ENCODE measurements around the gene TIGD1.

The TIGD1 gene

DNA sequence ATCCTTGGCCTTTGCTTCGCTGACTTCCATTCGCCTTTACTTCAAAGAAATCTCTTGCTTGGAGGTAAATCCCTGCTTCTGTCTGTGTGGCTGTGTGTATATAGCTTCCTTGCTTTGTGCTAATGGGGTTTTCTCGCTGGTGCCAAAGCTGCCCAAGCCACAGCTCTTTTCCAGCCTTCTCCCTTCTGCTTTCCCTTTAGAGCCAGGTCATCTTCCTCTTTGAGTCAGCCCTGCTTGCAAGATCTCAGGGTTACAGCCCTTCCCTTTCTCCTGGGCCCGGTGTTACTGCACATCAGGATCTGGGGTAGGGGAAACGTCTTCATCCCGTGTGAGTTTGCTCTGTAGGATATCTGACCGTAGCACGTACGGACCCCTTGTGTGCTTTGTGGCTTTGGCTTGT lies 19.2 kb upstream of the TIGD1 start:
- DNase-seq: no peak

DNA sequence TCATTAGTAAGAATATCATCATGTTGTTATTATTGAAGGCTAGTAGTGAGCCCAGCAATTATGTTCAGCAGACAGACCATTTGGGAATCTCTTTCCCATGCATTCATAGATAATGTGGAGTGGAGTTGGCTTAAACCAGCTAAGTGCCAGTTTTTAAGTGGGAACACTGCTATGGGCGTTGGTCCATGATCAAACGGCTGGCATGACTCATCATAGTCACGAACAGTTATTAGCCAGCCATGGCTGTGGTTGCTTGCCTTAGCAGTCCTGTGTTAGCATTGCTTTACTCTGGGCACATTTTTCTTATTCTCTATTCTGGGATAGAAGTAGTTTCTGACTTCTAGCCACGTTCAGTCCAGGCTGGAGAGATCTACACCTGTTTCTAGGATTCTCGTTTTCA lies 17.8 kb upstream of the TIGD1 start:
- no peak for DNase-seq

GRCh38 chr2:232567721-232568120 lies 17.4 kb upstream of the TIGD1 start:
- no peak for DNase-seq

- DNase-seq: no peak
Measured at GRCh38 chr2:232563580-232563979, 13.2 kb upstream of the TIGD1 start.

DNA sequence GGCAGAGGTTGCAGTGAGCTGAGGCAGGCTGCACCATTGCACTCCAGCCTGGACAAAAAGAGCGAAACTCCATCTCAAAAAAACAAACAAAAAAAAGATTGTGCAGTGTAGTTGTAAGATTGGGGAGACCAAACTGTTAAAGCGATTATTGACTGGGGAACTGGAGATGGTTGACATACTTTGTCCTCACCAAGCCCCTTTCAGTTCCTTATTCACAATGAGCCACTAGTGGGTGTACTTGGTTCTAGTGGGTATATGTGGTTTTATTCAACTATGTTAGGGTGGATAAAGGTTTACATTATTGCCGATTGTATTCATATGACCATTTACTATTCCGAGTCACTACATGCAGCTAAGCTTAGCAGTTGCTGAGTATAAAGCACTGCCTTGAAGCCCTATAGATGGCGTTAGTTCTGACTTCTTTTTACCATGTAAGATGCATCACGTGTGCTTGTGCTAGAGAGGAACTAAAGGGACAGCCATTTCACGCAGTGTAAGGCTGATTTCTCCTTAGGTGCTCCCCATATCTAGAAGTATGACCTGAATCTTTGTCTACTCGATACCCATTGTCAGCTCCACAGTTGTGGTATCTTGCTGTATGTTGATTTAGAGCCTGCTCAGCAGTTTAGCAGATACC lies 12.3 kb upstream of the TIGD1 start:
- no peak for DNase-seq

DNA sequence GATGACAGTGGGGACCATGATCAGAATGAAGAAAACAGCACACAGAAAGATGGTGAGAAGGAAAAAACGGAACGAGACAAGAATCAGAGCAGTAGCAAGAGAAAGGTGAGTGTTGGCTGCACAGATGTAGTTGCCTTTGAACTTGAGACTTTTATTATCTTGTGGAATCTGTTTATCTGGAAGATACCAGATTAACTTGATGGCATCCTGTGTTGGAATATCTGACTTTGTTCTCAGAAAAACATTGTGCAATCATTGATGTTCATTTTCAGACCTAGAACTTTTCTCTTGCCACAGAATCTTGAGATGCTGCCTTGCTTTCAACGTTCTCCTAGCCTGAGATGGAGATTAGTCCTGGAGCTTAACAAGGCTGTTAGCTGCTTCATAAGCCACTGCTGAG lies 6.1 kb upstream of the TIGD1 start:
- DNase-seq: no peak

GRCh38 chr2:232551776-232552175 lies 1.4 kb upstream of the TIGD1 start:
- DNase-seq: no peak

DNA sequence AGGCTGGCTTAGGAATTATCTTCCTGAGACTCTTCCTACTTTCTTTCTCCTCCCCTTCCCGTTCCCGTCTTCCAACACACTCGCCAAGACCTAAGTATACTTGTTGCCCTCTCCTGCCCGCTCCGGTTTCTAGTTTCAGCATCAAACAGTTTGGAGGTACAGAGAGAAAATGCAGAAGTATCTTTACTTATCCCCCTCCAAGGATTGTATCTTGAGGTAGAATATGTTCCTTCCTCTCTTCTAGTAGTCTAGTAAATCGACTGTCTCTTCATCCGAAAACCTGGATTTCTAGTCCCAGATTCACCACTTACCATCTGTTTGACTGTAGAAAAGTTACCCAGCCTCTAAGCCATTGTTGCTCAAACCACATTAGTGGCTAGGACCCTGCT lies 887 bp upstream of the TIGD1 start:
- DNase-seq: no peak

DNA sequence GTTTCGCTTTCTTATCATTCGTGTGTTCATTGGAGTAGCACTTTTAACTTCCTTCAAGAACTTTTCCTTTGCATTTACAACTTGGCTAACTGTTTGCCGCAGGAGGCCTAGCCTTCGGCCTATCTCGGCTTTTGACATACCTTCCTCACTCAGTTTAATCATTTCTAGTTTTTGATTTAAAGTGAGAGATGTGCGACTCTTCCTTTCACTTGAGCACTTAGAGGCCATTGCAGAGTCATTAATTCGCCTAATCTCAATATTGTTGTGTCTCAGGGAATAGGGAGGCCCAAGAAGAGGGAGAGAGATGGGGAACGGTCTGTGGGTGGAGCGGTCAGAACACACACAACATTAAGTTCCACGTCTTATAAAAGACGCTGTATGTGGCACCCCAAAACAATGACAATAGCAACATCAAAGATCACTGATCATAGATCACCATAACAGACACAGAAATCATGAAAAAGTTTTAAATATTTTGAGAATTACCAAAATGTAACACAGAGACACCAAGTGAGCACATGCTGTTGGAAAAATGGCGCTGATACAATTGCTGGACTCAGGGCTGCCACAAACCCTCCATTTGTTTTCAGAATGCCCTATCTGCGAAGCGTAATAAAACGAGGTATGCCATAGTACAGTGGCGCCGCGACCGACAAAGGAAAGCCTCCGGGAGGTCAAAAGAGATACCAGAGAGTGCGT lies 553 bp downstream of the TIGD1 start:
- DNase-seq: no peak

DNA sequence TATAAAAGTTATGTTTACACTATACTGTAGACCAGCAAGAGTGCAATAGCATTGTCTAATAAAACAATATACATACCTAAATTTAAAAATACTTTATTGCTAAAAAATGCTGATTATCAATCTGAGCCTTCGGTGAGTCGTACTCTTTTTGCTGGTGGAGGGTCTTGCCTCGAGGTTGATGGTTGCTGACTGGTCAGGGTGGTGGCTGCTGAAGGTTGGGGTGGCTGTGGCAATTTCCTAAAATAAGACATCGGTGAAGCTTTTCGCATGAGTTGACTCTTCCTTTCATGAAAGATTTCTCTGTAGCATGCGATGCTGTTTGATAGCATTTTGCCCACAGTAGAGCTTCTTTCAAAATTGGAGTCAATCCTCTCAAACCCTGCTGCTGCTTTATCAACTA lies 2.4 kb downstream of the TIGD1 start:
- no peak for DNase-seq

DNA sequence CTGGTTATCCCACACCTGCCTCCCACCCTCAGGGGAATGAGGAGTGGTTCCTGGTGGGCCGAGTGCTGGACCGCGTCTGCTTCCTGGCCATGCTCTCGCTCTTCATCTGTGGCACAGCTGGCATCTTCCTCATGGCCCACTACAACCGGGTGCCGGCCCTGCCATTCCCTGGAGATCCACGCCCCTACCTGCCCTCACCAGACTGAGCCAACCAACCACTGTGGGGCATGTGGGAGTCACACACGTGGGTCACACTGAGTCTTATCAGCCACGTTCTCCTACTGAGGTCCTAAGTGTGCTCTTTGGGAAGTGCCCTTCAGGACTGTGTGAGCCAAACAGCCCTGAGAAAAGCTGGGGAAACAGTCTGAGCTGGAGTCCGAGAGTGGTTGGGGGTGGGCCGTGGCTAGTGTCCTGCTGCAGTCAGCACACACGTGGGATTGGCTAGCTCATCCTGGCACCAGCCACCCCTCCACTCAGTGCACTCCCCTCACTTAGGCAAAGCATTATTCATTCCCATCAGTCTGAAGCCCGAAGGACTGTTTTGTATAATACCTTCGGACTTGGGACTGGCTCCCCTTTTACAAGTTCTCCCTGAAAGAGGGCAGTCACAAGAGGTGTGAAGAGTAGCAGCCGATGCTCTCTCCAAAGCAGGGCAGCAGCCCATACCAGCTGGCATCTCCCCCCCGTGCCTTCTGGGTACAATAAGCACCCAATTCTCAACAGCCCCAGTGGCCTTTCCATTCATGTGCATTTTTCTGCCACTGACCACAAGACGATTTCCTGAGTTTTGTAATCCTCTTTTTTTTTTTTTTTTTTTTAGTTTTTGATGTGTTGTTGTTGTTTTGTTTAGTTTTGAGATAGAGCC lies 4.6 kb downstream of the TIGD1 start:
- no peak for DNase-seq

DNA sequence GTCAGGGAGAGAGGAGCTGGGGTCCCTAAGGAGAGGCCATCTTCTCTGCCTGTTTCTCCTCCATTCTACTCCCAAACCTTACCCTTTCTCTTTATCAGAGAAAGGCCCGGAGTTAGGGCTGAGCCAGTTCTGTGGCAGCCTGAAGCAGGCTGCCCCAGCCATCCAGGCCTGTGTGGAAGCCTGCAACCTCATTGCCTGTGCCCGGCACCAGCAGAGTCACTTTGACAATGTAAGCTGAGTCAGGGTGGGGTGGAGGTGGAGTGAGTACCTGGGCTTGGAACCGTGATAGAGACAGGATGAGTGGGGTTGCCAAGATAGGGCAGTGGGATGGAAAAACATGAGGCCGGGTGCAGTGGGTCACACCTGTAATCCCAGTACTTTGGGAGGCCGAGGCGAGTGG lies 5.7 kb downstream of the TIGD1 start:
- no peak for DNase-seq

DNA sequence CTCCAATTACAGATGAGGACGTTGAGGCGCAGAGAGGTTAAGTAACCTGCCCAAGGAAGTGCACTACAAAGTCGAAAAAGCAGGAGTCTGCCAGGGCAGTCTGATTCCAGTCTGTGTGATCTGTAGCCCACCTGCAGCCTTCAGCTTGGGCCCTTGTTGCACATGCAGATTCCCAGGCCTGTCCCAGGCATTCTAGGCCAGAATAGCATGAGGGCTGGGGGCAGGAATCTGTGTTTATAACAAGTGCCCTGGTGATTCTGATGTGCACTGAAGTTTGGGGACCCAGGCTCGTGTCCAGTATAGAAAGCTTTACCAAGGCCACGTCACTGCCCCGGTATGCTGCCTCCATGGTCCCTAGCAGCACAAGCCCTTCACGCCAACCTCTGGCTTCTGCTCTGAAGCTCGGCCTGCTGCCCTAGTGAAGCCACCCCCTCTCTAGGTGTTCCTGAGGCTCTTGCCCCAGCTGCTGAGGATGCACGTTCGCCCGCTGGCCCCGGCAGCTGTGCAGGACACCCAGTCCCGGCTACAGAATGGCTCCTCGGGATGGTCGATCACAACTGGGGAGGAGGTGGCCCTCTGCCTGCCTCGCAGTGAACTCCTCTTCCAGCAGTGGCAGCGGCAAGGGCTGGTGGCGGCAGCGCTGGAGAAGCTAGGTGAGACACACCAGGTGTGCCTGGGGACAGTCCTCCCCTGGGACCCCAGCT lies 6.3 kb downstream of the TIGD1 start:
- no peak for DNase-seq

DNA sequence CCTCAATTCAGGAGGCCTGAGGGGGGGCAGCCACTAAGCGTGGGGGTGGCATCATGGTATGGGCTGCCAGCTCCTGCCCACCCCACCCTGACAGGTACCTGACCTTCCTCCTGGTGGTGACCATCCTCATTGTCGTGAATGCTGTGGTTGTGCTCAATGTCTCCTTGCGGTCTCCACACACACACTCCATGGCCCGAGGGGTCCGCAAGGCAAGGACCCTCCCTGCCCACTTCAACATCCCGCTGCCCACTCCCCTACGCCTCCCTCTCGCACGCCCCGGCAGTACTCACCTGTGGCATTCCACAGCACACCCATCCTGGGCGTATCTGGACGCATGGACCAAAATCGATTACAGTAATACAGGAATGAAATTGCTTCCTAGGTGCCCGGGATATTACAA lies 6.9 kb downstream of the TIGD1 start:
- DNase-seq: no peak

DNA sequence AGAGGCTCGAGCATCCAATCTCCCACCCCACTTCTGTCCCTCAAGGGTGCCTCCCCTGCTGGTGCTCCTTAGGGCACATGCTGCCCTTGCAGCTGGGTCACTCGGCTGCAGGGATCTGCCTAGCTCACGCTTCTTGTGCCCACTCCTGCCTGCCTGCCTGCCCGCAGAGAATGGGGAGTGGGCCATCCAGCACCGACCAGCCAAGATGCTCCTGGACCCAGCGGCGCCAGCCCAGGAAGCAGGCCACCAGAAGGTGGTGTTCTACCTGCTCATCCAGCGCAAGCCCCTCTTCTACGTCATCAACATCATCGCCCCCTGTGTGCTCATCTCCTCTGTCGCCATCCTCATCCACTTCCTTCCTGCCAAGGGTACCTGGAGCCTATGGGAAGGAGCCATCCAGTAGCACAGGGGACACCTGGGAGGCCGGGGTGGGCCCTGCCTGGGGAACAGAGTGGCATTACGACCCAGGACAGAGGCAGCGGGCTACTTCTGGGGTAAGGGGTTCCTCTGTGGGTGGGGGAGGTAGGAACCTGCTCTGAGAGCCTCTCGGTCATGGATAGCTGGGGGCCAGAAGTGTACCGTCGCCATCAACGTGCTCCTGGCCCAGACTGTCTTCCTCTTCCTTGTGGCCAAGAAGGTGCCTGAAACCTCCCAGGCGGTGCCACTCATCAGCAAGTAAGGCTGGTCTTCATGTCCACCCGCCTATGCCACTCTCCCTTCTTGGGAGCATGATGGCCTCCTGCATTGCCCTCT lies 7.5 kb downstream of the TIGD1 start:
- no peak for DNase-seq

GRCh38 chr2:232541961-232542714 lies 8.2 kb downstream of the TIGD1 start:
- DNase-seq: no peak

GRCh38 chr2:232541195-232541960 lies 9.0 kb downstream of the TIGD1 start:
- no peak for DNase-seq

DNA sequence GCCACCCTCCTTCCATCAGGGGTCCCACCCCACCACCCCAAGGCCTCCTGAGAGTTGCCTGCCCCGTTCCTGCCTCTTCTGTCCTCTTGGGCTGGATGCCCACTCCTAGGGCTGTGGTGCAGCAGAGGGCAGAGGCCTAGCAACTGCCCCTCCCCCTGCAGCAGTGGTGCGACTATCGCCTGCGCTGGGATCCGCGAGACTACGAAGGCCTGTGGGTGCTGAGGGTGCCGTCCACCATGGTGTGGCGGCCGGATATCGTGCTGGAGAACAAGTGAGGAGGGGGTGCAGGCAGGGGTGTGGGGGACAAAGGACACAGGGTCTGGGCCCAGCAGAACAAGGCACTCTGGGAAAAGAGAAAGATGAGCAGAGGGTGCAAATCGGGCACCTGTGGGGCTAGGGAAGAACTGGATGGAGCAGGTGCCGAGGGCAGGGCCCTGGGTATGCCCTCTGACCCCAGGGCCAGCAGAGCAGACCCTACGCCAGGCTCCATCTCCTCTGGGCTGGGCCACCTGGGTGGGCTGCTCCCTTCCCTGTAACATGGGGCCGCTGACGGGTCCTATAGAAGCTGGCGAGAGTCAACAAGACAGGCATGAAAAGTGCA lies 9.8 kb downstream of the TIGD1 start:
- DNase-seq: no peak

- no peak for DNase-seq
Measured at GRCh38 chr2:232539298-232540231, 10.8 kb downstream of the TIGD1 start, which contains the start of gene CHRNG. TSS of gene CHRNG (plus strand) at chr2:232539692. CDS start at chr2:232539748, 56 bp downstream.

Data from CD4-positive, alpha-beta T cell treated with Interleukin-17A for 4 hours (primary cell).